Activated CD8-positive, alpha-beta memory T cell treated with anti-CD3 and anti-CD28 coated beads for 4 hours (primary cell): Measurements from ENCODE around the gene AFM.

Experiments
- DNase-seq, 2 donors: peaks; one replicate each; pipeline ENCODE4 v3.0.0-alpha.2; 2020; ENCODE audit warnings: low read depth in 2 of 2

Gene AFM

GRCh38 chr4:73450398-73451004, 31.0 kb upstream of the AFM start:
- no peak for DNase-seq

- no peak for DNase-seq
These were observed 30.1 kb upstream of the AFM start for GRCh38 chr4:73451404-73451803.

- no peak for DNase-seq
These were observed 29.4 kb upstream of the AFM start for GRCh38 chr4:73451981-73452747.

- no peak for DNase-seq
These were observed 28.4 kb upstream of the AFM start for GRCh38 chr4:73452953-73453700.

GRCh38 chr4:73453701-73454005, 27.9 kb upstream of the AFM start:
- no peak for DNase-seq

- DNase-seq = no peak
These were observed 26.6 kb upstream of the AFM start for GRCh38 chr4:73454920-73455319.

GRCh38 chr4:73456177-73457022, 25.1 kb upstream of the AFM start:
- DNase-seq = no peak

- DNase-seq = no peak
These were observed 23.1 kb upstream of the AFM start for GRCh38 chr4:73458184-73459047.

GRCh38 chr4:73459048-73459421, 22.5 kb upstream of the AFM start:
- DNase-seq = no peak

GRCh38 chr4:73460913-73461522, 20.5 kb upstream of the AFM start:
- no peak for DNase-seq

- DNase-seq = no peak
These were observed 13.4 kb upstream of the AFM start for GRCh38 chr4:73468170-73468569.

- no peak for DNase-seq
These were observed 10.8 kb upstream of the AFM start for GRCh38 chr4:73470728-73471127.

- no peak for DNase-seq
These were observed 4.4 kb upstream of the AFM start for GRCh38 chr4:73477176-73477575.

GRCh38 chr4:73479323-73479722, 2.2 kb upstream of the AFM start:
- DNase-seq = no peak

- no peak for DNase-seq
These were observed 3.5 kb downstream of the AFM start for GRCh38 chr4:73485085-73485484.

- no peak for DNase-seq
These were observed 4.1 kb downstream of the AFM start for GRCh38 chr4:73485596-73485995.

GRCh38 chr4:73486497-73486896, 5.0 kb downstream of the AFM start:
- DNase-seq = no peak

GRCh38 chr4:73487233-73487632, 5.7 kb downstream of the AFM start:
- no peak for DNase-seq

GRCh38 chr4:73499996-73500765, 18.6 kb downstream of the AFM start:
- no peak for DNase-seq

GRCh38 chr4:73501664-73502265, 20.2 kb downstream of the AFM start:
- no peak for DNase-seq
